Measurements from ENCODE around the gene ADGRL3.

The ADGRL3 gene

GRCh38 chr4:61200187-61200915 is at the start of gene ADGRL3:
TSS of gene ADGRL3 (plus strand) at chr4:61200326.
- DNase-seq = no peak

DNA sequence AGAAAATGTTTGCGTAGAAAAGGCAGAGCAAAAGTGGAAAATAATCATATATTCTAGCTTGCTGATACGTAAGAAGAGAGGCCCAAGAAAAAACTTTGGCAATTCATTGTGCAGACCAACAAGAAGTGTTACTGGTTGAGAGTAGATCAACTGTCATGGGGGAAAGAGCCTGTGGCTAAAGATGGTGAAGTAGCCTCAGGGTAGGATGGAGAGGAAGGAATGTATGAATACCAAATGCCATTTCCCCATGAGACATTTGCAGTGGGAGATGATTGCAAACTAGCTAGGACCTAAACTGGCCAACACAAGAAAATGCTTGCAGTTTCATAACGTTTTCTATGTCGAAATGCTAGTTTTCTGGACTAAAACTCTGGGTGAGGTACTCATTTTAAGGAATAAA is 47.7 kb upstream of the ADGRL3 start:
- DNase-seq = no peak

GRCh38 chr4:61160478-61160877 is 39.6 kb upstream of the ADGRL3 start:
- no peak for DNase-seq

DNA sequence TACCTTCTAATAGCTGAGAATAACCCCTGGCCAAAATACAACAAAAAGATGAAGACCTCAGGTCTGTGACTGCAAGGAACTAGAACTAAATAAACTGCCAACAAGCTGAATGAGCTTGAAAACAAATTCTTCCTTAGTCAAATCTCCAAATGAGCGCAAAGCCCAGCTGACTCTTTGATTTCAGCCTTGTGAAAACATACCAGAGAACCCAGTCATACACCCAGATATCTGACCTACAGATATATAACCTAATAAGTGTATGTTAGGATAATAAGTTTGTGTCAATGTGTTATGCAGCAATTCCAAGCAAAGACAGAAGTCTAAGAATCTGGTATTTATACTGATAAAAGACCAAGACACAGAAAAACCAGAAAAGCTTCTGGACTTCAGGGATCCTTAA is 38.0 kb upstream of the ADGRL3 start:
- no peak for DNase-seq

GRCh38 chr4:61173799-61174198 is 26.3 kb upstream of the ADGRL3 start:
- DNase-seq = no peak

DNA sequence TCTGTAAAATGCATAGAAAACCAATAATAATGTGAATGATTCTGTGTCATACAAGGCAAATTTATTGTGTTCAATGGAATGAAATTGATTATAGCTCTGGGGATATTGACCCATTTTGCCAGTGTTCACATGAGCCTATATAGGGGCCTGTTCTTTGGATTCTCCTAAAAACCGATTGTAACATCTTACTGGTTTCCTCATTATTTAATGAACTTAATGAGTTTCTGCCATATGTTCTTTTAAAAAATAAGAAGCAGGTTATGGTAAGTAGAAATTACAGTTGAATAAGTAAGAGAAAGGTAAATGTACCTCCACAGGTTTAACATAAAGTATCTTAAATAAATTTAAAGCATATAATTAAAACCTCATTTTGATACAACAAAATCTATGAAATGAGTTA is 24.6 kb upstream of the ADGRL3 start:
- DNase-seq = no peak

GRCh38 chr4:61177367-61177766 is 22.8 kb upstream of the ADGRL3 start:
- DNase-seq = no peak

- DNase-seq = no peak
These were observed 19.7 kb upstream of the ADGRL3 start for GRCh38 chr4:61180405-61180804.

DNA sequence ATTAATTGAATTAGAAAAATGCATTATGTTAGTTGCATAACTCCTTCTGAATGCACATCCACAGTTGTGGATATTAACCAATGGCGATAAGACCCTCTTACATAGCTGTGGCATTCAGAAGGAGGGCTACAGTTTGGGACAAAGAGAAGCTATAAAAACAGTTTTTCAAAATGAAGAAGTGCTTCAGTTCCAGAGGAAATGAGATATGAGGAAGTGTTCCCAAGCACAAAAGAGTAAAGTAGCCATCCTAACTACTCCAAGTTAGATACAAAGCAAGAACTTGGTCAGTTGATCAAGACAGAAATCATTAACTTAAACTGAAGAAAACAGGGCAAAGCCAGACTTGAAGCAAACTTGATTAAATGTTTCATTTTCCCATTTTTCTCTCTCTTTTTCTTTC is 17.2 kb upstream of the ADGRL3 start:
- DNase-seq = no peak

DNA sequence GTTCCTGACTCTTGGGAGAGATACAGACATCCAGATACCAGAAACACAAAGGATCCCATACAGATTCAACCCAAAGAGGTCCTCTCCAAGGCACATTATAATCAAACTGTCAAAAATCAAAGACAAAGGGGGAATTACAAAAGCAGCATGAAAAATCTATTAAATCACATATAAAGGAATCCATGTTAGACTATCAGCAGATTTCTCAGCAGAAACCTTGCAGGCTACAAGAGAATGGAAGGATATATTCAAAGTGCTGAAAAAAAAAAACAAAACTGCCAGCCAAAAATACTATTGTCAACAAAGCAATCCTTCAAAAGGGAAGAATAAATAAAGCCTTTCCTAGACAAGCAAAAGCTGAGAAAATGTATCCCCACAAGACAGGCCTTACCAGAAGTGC is 14.8 kb upstream of the ADGRL3 start:
- no peak for DNase-seq

- DNase-seq = no peak
These were observed 7.7 kb upstream of the ADGRL3 start for GRCh38 chr4:61192392-61192791.

GRCh38 chr4:61193863-61194262 is 6.3 kb upstream of the ADGRL3 start:
- DNase-seq = no peak

DNA sequence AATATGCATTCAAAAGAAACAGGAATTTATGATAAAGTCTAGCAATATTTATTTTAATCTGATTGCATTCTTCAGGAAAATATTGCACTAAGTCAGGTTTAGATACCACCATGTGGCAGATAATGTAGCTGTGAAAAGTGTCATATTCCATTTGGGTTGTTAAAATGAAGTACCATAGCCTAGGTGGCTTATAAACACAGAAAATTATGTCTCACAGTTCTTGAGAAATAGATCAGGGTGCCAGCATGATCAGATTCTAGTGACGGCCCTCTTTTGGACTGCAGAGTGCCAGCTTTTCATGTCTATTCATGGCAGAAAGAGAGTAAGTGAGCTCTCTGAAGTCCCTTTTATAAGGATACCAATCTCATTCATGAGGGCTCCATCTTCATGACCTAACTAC is 5.6 kb upstream of the ADGRL3 start:
- no peak for DNase-seq

GRCh38 chr4:61195101-61195500 is 5.0 kb upstream of the ADGRL3 start:
- no peak for DNase-seq

DNA sequence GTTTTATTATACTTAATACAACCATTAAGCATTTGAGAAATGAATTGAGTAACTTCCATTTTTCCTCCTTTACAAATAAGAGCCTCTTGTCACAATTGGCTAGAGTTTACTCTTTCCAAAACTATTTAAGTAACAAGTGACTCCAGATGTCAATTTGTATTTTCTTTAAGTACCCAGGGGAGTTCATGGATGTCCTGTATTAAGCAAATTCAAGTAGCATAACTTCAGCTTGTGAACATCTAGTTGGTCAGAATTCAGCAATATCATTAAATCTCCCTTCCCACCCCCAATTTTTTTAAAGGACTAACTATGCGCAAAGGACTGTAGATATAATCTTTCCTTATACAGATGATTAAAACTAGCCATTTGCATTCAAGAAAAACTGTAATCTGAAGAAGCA is 1.4 kb upstream of the ADGRL3 start:
- DNase-seq = no peak

- DNase-seq = no peak
These were observed 296 bp upstream of the ADGRL3 start for GRCh38 chr4:61199873-61200186.

DNA sequence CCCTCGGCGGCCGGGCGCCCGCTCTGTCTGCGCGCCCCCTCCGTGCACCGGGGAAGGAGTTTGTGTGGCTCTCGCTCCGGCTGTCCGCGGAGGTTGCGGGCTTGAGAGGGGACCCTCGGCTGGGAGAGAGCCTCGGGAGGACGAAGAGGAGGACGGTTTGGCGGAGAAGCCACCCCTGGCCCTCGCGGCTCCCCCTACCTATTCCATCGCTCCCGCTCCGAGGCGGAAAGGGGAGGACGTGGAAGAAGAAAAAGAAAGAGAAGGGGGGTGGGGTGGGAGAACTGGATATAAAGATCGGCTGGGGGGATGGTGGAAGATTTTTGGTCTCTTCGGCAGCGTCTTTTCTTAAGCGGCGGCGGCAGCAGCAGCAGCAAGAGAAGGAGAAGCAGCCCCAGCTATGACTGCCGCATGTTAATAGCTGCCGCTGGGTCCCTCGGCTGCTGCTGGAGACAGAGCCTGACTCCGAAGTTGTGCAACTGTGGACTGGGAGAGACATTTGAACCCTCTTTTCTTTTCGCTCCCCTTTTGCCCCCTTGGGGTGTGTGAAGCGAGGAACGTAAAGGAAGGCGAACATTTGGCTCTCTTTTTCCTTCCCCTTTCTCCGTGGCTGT is 895 bp downstream of the ADGRL3 start:
- no peak for DNase-seq

DNA sequence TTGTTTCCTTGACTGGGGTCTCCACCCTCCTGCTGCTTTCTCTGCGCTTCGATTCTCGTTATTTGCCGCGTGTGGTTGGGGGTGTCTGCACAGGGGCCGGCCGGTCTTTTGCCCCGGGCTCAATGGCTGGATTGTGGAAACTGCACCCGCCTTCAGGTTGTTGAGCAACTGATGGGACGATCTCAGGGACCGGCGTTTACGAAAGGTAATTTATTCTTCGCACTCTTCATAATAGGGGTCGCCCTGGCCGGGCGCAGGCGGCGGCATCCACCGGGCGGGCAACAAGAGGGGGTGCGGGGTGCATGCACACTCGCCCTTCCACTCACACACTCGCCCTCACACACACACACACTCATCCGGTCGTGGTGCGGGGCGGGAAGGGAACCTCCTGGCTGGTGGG is 1.4 kb downstream of the ADGRL3 start:
- DNase-seq = no peak

DNA sequence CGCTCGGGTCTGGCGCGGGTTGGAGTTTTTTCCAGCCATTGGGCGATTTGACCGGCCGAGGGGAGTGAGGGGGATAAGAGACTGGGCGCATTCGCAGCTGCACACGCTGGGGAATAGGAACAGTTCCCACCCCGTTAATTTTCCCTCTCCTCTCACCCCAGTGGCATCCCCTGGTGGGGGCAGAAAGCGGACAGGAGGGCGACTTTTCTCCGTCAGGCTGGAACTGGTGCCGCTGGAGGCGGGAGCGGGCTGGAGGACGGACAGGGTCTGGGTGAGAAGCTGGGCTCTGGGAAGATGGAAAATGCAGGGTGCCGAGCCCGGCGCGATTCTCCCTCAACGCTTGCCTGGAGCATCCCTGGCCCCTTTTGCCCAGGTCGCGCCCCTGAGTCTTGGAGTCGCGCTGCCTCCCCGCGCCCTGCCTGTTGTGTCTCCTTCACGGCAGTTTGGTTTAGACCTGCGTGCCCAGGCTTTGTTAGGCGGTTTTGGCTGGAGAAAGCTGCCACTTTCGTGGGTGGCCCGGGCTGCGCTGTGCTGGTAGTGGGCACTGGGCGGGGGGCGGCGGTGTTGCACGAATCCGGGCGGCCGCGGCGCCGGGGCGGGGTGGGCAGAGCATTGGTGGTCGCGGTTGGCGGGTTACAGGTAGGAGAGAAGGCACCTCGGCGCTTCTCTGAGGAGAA is 2.0 kb downstream of the ADGRL3 start:
- DNase-seq = no peak

- no peak for DNase-seq
These were observed 2.7 kb downstream of the ADGRL3 start for GRCh38 chr4:61202638-61203435.

DNA sequence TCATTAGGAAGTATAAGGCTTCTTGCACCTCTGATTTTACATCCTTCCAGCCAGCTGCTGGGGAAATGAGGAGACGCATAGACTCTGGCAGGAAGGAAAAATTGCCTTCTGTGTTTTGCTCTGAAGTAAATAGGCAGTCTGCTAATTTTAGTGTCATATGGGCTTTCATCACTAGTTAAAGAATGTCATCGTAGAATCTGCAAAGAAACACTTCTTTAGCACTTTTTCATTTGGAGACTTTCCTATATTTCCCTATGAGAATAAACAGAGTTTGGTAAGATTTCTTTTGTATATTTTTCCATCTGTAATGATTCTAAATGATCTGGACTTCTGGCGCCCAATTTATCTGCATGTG is 3.3 kb downstream of the ADGRL3 start:
- no peak for DNase-seq

DNA sequence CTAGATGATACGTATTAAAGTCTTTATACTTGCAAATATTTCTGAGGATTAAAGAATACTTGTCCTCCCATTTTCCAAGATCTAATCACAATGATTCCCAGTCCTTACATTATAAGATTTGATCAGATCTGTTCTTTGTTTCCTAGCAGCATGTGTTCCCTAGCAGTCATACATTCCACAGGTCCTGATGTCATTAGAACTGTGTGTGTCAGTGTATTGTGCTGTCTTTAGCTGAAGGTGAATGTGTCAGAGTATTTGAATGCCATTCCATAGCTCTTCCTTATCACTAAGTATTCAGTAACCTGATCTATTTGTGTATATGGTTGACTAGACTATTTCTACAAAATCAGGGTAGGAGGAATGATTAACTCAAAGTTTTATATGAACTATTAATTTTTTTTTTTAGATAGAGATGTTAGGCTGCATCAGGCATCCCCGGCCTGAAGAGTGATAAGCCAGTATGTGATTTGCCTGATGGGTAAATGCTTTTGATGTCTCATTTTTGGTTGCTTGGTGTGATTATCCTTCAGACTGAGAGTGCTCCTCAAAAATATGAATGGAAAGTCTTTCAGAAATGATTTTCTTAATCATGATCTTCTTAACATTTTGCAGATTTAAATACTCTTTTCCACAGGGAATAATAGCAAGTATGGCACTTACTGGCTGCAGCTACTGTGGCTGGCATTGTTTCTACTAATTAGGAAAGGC is 4.4 kb downstream of the ADGRL3 start:
- DNase-seq = no peak

GRCh38 chr4:61205066-61205465 is 4.9 kb downstream of the ADGRL3 start:
- no peak for DNase-seq

All from activated naive CD4-positive, alpha-beta T cell treated with anti-CD3 and anti-CD28 coated beads, Interleukin-2, amount 50 U/mL, for 16 hours (primary cell).